Measurements from ENCODE around the gene CNPY3.
A peak's percentile ranks its signal among the peaks of the same experiment; 100 is the strongest.

CNPY3 gene

GRCh38 chr6:42960243-42961019 lies 31.2 kb downstream of the CNPY3 start, which contains the start of gene GNMT:
TSS of gene GNMT (plus strand) at chr6:42960754. CDS start at chr6:42960768, 14 bp downstream.
- H3K4me2 ChIP-seq (ENCODE audit: low read length) = peak within 1 kb of the TSS; percentile 98
- peak within 1 kb of the TSS; percentile 55 for H3K4me3 ChIP-seq (ENCODE audit: low read depth, low read length)
- TF ChIP-seq, protein P1, sequence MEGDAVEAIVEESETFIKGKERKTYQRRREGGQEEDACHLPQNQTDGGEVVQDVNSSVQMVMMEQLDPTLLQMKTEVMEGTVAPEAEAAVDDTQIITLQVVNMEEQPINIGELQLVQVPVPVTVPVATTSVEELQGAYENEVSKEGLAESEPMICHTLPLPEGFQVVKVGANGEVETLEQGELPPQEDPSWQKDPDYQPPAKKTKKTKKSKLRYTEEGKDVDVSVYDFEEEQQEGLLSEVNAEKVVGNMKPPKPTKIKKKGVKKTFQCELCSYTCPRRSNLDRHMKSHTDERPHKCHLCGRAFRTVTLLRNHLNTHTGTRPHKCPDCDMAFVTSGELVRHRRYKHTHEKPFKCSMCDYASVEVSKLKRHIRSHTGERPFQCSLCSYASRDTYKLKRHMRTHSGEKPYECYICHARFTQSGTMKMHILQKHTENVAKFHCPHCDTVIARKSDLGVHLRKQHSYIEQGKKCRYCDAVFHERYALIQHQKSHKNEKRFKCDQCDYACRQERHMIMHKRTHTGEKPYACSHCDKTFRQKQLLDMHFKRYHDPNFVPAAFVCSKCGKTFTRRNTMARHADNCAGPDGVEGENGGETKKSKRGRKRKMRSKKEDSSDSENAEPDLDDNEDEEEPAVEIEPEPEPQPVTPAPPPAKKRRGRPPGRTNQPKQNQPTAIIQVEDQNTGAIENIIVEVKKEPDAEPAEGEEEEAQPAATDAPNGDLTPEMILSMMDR (IDR thresholded peaks at IDR 0.05) = no peak
- no peak within 1 kb of the TSS for H3K27ac ChIP-seq
- peaks cover 2% of the 10 kb centered on the region for H3K4me1 ChIP-seq
- no peak within 1 kb of the TSS for H3K9ac ChIP-seq
- no peaks in the 10 kb centered on the region for H3K9me3 ChIP-seq (ENCODE audit: control insufficient read depth, low read length)
- peak within 1 kb of the TSS; percentile 95 for H2AFZ ChIP-seq
- H3K36me3 ChIP-seq (ENCODE audit: control insufficient read depth, insufficient read depth, low read length) = no peaks in the 10 kb centered on the region
- H3K79me2 ChIP-seq = no peaks in the 10 kb centered on the region
- no peaks in the 10 kb centered on the region for H3K27me3 ChIP-seq (ENCODE audit: control insufficient read depth, insufficient read depth, low read length)

DNA sequence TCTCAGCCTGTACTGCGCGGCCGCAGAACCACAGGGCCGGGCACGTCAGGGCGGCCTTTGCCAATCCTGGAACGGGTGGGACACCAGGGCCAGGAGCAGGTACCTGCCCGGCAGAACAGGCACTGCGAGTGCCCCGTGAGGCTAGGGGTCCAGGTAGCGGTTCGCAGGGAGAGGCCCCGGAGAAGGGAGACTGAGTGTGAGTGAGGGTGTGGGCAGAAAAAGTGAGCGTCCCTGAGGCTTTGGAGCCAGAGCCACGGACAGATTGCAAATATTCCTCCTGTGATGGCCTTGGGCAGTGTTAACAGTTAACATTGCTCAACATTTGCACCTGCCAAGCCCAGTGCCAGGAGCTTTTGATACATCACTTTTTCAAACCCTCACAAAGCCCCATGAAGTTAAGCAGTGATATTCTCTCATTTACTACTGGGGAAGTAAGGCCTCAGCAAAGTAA lies 31.8 kb downstream of the CNPY3 start:
- Histone ChIP-seq H3K9ac (no peak overlapping the region), H2AFZ (peak overlapping the region; percentile 95), H3K27me3 (ENCODE audit: control insufficient read depth, insufficient read depth, low read length) (no peaks in the 10 kb centered on the region), H3K79me2 (no peaks in the 10 kb centered on the region), H3K36me3 (ENCODE audit: control insufficient read depth, insufficient read depth, low read length) (no peaks in the 10 kb centered on the region), H3K27ac (no peak overlapping the region), H3K4me3 (ENCODE audit: low read depth, low read length) (peak overlapping the region; percentile 55), H3K4me1 (peaks cover 2% of the 10 kb centered on the region), H3K9me3 (ENCODE audit: control insufficient read depth, low read length) (no peaks in the 10 kb centered on the region), H3K4me2 (ENCODE audit: low read length) (peak overlapping the region; percentile 98)
- TF ChIP-seq, protein P1 (IDR thresholded peaks at IDR 0.05) = no peak

- TF ChIP-seq, protein P1 (IDR thresholded peaks at IDR 0.05) = no peak
- H3K9ac ChIP-seq = no peak overlapping the region
- H3K4me2 ChIP-seq (ENCODE audit: low read length) = no peak overlapping the region
- no peaks in the 10 kb centered on the region for H3K36me3 ChIP-seq (ENCODE audit: control insufficient read depth, insufficient read depth, low read length)
- no peaks in the 10 kb centered on the region for H3K9me3 ChIP-seq (ENCODE audit: control insufficient read depth, low read length)
- no peak overlapping the region for H2AFZ ChIP-seq
- H3K4me3 ChIP-seq (ENCODE audit: low read depth, low read length) = no peak overlapping the region
- H3K27ac ChIP-seq = no peak overlapping the region
- peaks cover 2% of the 10 kb centered on the region for H3K4me1 ChIP-seq
- H3K79me2 ChIP-seq = no peaks in the 10 kb centered on the region
- no peaks in the 10 kb centered on the region for H3K27me3 ChIP-seq (ENCODE audit: control insufficient read depth, insufficient read depth, low read length)
Observed at GRCh38 chr6:42962096-42962495, 32.8 kb downstream of the CNPY3 start.

GRCh38 chr6:42962502-42963178 lies 33.4 kb downstream of the CNPY3 start:
- TF ChIP-seq, protein P1 (IDR thresholded peaks at IDR 0.05) = no peak

More at GRCh38 chr6:42962502-42963178, 33.4 kb downstream of the CNPY3 start:
- peaks cover 2% of the 10 kb centered on the region for H3K4me1 ChIP-seq
- no peaks in the 10 kb centered on the region for H3K27me3 ChIP-seq (ENCODE audit: control insufficient read depth, insufficient read depth, low read length)
- H2AFZ ChIP-seq = no peak overlapping the region
- no peaks in the 10 kb centered on the region for H3K9me3 ChIP-seq (ENCODE audit: control insufficient read depth, low read length)
- H3K36me3 ChIP-seq (ENCODE audit: control insufficient read depth, insufficient read depth, low read length) = no peaks in the 10 kb centered on the region
- no peak overlapping the region for H3K4me3 ChIP-seq (ENCODE audit: low read depth, low read length)
- H3K4me2 ChIP-seq (ENCODE audit: low read length) = no peak overlapping the region
- no peak overlapping the region for H3K9ac ChIP-seq
- H3K27ac ChIP-seq = no peak overlapping the region
- no peaks in the 10 kb centered on the region for H3K79me2 ChIP-seq

Measured in parathyroid adenoma (tissue), 2 donors.